ENCODE measurements around the gene RALGPS2. TPM values are rescaled to one million over a fixed set of nuclear protein-coding genes. Genes with fewer than 3 reads are reported as not detected.

The RALGPS2 gene
- total RNA-seq, 1 donor from 2014 or later: 33.9 TPM

GRCh38 chr1:178955391-178955954 is 230.4 kb downstream of the RALGPS2 start:
- H3K4me1 Mint-ChIP-seq: no peaks in the 10 kb centered on the region
- H3K27ac Mint-ChIP-seq (ENCODE audit: unreplicated experiment): peak overlapping the region; percentile 79
- TF ChIP-seq, protein P1, sequence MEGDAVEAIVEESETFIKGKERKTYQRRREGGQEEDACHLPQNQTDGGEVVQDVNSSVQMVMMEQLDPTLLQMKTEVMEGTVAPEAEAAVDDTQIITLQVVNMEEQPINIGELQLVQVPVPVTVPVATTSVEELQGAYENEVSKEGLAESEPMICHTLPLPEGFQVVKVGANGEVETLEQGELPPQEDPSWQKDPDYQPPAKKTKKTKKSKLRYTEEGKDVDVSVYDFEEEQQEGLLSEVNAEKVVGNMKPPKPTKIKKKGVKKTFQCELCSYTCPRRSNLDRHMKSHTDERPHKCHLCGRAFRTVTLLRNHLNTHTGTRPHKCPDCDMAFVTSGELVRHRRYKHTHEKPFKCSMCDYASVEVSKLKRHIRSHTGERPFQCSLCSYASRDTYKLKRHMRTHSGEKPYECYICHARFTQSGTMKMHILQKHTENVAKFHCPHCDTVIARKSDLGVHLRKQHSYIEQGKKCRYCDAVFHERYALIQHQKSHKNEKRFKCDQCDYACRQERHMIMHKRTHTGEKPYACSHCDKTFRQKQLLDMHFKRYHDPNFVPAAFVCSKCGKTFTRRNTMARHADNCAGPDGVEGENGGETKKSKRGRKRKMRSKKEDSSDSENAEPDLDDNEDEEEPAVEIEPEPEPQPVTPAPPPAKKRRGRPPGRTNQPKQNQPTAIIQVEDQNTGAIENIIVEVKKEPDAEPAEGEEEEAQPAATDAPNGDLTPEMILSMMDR (conservative IDR thresholded peaks at IDR 0.05): no peak
- no peaks in the 10 kb centered on the region for H3K27me3 Mint-ChIP-seq (ENCODE audit: low read depth)
- DNase-seq (ENCODE audit: low read depth, low spot score): no peak
- H3K9me3 Mint-ChIP-seq: no peaks in the 10 kb centered on the region
- H3K36me3 Mint-ChIP-seq (ENCODE audit: low read depth): no peaks in the 10 kb centered on the region
- no peak overlapping the region for H3K4me3 Mint-ChIP-seq

DNA sequence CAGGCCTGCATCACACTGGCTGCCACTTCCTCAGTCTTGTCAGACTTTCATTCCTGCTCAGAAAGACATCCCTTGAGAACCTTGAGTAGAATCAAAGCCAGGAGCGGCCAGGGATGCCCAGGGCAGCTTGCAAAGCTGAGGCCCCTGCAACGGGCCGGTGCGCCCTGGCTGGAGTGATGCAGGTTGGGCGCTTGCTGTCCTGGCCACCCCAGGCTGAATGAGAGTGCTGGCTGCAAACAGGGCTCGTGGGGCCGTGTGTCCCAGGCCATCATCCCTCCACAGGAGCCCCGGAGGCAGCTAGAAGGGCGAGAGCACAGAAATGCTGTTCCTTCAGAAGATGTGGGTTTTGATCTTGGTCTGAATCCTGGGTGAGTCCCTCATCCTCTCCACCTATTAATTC is 233.4 kb downstream of the RALGPS2 start:
- DNase-seq (ENCODE audit: low read depth, low spot score): no peak
- Mint-ChIP-seq H3K36me3 (ENCODE audit: low read depth) (no peaks in the 10 kb centered on the region), H3K9me3 (no peaks in the 10 kb centered on the region), H3K27me3 (ENCODE audit: low read depth) (no peaks in the 10 kb centered on the region), H3K4me1 (no peaks in the 10 kb centered on the region), H3K27ac (ENCODE audit: unreplicated experiment) (no peak overlapping the region), H3K4me3 (no peak overlapping the region)
- TF ChIP-seq, protein P1 (conservative IDR thresholded peaks at IDR 0.05): no peak

GRCh38 chr1:178959543-178960460 is 234.8 kb downstream of the RALGPS2 start:
- Mint-ChIP-seq H3K27ac (ENCODE audit: unreplicated experiment) (peak overlapping the region; percentile 0), H3K36me3 (ENCODE audit: low read depth) (no peaks in the 10 kb centered on the region)
- TF ChIP-seq, protein P1 (conservative IDR thresholded peaks at IDR 0.05): no peak

GRCh38 chr1:178960482-178961240 is 235.6 kb downstream of the RALGPS2 start:
- Mint-ChIP-seq H3K4me3 (no peak overlapping the region), H3K9me3 (peaks cover 3% of the 10 kb centered on the region)

More at GRCh38 chr1:178959543-178960460, 234.8 kb downstream of the RALGPS2 start:
- H3K27me3 Mint-ChIP-seq (ENCODE audit: low read depth): no peaks in the 10 kb centered on the region
- H3K4me3 Mint-ChIP-seq: no peak overlapping the region
- peaks cover 3% of the 10 kb centered on the region for H3K9me3 Mint-ChIP-seq
- no peaks in the 10 kb centered on the region for H3K4me1 Mint-ChIP-seq
- no peak for DNase-seq (ENCODE audit: low read depth, low spot score)

GRCh38 chr1:178961331-178961730 is 236.3 kb downstream of the RALGPS2 start:
- no peak for DNase-seq (ENCODE audit: low read depth, low spot score)
- no peak overlapping the region for H3K27ac Mint-ChIP-seq (ENCODE audit: unreplicated experiment)
- H3K4me1 Mint-ChIP-seq: no peaks in the 10 kb centered on the region
- peaks cover 3% of the 10 kb centered on the region for H3K9me3 Mint-ChIP-seq
- H3K4me3 Mint-ChIP-seq: no peak overlapping the region
- no peaks in the 10 kb centered on the region for H3K27me3 Mint-ChIP-seq (ENCODE audit: low read depth)
- no peaks in the 10 kb centered on the region for H3K36me3 Mint-ChIP-seq (ENCODE audit: low read depth)
- TF ChIP-seq, protein P1 (conservative IDR thresholded peaks at IDR 0.05): no peak

More at GRCh38 chr1:178960482-178961240, 235.6 kb downstream of the RALGPS2 start:
- no peak for DNase-seq (ENCODE audit: low read depth, low spot score)
- Mint-ChIP-seq H3K27ac (ENCODE audit: unreplicated experiment) (no peak overlapping the region), H3K4me1 (no peaks in the 10 kb centered on the region), H3K27me3 (ENCODE audit: low read depth) (no peaks in the 10 kb centered on the region), H3K36me3 (ENCODE audit: low read depth) (no peaks in the 10 kb centered on the region)
- TF ChIP-seq, protein P1 (conservative IDR thresholded peaks at IDR 0.05): no peak

Data from neural crest cell (in vitro differentiated cells).